Measurements from ENCODE around the gene METTL16. TPM values are rescaled to one million over a fixed set of nuclear protein-coding genes. Genes with fewer than 3 reads are reported as not detected.

The METTL16 gene, protein sequence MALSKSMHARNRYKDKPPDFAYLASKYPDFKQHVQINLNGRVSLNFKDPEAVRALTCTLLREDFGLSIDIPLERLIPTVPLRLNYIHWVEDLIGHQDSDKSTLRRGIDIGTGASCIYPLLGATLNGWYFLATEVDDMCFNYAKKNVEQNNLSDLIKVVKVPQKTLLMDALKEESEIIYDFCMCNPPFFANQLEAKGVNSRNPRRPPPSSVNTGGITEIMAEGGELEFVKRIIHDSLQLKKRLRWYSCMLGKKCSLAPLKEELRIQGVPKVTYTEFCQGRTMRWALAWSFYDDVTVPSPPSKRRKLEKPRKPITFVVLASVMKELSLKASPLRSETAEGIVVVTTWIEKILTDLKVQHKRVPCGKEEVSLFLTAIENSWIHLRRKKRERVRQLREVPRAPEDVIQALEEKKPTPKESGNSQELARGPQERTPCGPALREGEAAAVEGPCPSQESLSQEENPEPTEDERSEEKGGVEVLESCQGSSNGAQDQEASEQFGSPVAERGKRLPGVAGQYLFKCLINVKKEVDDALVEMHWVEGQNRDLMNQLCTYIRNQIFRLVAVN
- 100 to 1,000 TPM in 1 of 4 donors, 10 to 100 TPM in 3; 25.1 to 118 (median 49.3) TPM for total RNA-seq

GRCh38 chr17:2511462-2512369 is at the start of gene METTL16:
METTL16 (minus strand) TSS chr17:2511888; CDS start chr17:2502331, 9,557 bp downstream.
- TF ChIP-seq POLR2A (IDR thresholded peaks at IDR 0.05) (peak; percentile 69), CTCF (IDR thresholded peaks at IDR 0.05) (no peak)
- intact Hi-C loops (cut with DNase I; ENCODE audit: low total_unique reads), result no loop called here
- peak within 1 kb of the TSS; percentile 84 to 94 for H3K27ac ChIP-seq

DNA sequence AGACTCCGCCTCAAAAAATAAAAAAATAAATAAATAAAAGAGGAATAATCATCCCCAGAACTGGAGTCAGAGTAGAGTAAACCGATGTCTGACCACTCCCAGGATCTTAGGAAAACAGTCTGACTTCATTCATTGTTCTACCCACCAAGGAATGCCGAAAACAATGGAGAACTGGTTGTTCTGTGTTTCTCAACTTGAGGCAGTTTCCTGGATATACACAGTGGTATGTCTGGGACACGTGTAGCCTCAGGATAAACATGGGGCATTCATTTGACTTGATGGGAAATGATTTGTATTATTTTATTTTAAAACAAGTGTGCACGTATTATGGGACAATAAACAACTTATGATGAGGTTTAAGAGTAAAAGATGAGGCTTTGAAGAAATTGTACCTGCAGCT is 49.0 kb upstream of the METTL16 start:
- Histone ChIP-seq H3K9me3 (no peaks in the 10 kb centered on the region), H3K27me3 (no peaks in the 10 kb centered on the region), H3K36me3 (no peaks in the 10 kb centered on the region), H3K4me1 (no peaks in the 10 kb centered on the region), H3K27ac (no peak overlapping the region), H3K4me3 (no peak overlapping the region)
- TF ChIP-seq POLR2A (IDR thresholded peaks at IDR 0.05), result no peak
- no peak for TF ChIP-seq CTCF (IDR thresholded peaks at IDR 0.05)
- no peak for DNase-seq
- intact Hi-C loops (cut with DNase I; ENCODE audit: low total_unique reads), result no loop called here

More at GRCh38 chr17:2511462-2512369, at the start of gene METTL16:
- H3K4me3 ChIP-seq, result peak within 1 kb of the TSS; percentile 48 to 84
- peaks cover 2 to 14% of the 10 kb centered on the region in 2 donors for H3K4me1 ChIP-seq
- H3K9me3 ChIP-seq, result no peaks in the 10 kb centered on the region
- no peaks in the 10 kb centered on the region for H3K36me3 ChIP-seq
- DNase-seq, result peak; percentile 94 to 98
- H3K27me3 ChIP-seq, result no peaks in the 10 kb centered on the region

- Histone ChIP-seq H3K4me3 (no peak overlapping the region), H3K9me3 (no peaks in the 10 kb centered on the region), H3K4me1 (no peaks in the 10 kb centered on the region), H3K27ac (no peak overlapping the region), H3K36me3 (no peaks in the 10 kb centered on the region), H3K27me3 (peaks cover 0 to 5% of the 10 kb centered on the region in 2 donors)
- DNase-seq, result no peak
- TF ChIP-seq CTCF (IDR thresholded peaks at IDR 0.05) (no peak), POLR2A (IDR thresholded peaks at IDR 0.05) (no peak)
- intact Hi-C loops (cut with DNase I; ENCODE audit: low total_unique reads), result no loop called here
Measured at GRCh38 chr17:2551928-2552327, 40.2 kb upstream of the METTL16 start.

DNA sequence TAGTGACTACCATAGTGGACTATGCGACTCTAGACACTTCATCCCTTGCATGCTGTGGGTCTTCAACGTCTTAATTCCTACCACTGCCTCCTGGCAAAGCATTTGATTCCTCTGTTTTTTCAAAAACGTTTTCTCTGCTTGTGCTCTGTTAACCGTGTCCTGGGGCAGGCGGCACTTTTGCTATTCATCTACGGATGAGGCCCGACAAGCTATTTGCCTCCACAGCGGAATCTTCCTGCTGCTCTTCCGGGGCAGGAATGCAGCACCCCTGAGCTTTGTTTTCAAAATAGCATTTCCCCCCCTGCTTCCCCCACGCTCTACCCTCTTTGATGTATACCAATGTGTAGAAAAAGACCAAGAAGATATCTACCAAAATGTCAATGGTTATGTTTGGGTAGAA is 39.8 kb upstream of the METTL16 start:
- Histone ChIP-seq H3K36me3 (no peaks in the 10 kb centered on the region), H3K9me3 (no peaks in the 10 kb centered on the region), H3K27ac (no peak overlapping the region), H3K27me3 (peaks cover 0 to 5% of the 10 kb centered on the region in 2 donors), H3K4me3 (no peak overlapping the region), H3K4me1 (no peaks in the 10 kb centered on the region)
- TF ChIP-seq POLR2A (IDR thresholded peaks at IDR 0.05) (no peak), CTCF (IDR thresholded peaks at IDR 0.05) (no peak)
- DNase-seq, result no peak
- intact Hi-C loops (cut with DNase I; ENCODE audit: low total_unique reads), result no loop called here

Data from uterus (tissue), 4 donors.